K562 (cell line): ENCODE measurements around the gene SKIDA1. TPM values are rescaled to one million over a fixed set of nuclear protein-coding genes. Genes with fewer than 3 reads are reported as not detected.
A peak's percentile ranks its signal among the peaks of the same experiment; 100 is the strongest.

Source experiments
- ATAC-seq: fragments of 200-7000 bp; cut with Tn5 transposase; 3 replicates; pipeline ENCODE4 v1.9.1; 2020; ENCODE audit warnings: moderate library complexity
- BruUV-seq: library from RNA; stranded (reverse); fragments of 400-500 nt; replicated peaks from 2 replicates; lab custom pipeline; 2021; lab: Mats Ljungman, UMichigan
- CTCF ChIA-PET: fragments of 300-600 bp; formaldehyde crosslinking; extraction: SDS; loops from one replicate; lab custom pipeline; 2021; ENCODE audit warnings: low intra/inter-chr PET ratio; lab: Yijun Ruan, JAX
- POLR2A ChIA-PET: fragments of 300-600, 350-650 bp; sonication (Branson Sonifier 250); formaldehyde crosslinking; extraction: SDS; loops from one replicate; lab custom pipeline; 2021; ENCODE audit warnings: antibody characterized with exemption, inconsistent platforms; lab: Yijun Ruan, JAX
- DNase-seq, 4 experiments: peaks; one replicate each; pipeline versions ENCODE4 v3.0.0 to v3.0.0-alpha.2; 2011 to 2018; ENCODE audit warnings: low spot score in 3 of 4, mixed read lengths in 3 of 4; ENCODE audit errors: extremely low read depth in 1 of 4
- FAIRE-seq: peaks from 2 replicates; lab custom pipeline; 2011; peaks lifted over from hg19 to GRCh38; lab: Jason Lieb, UNC
- H2AFZ ChIP-seq: 2 replicates; pipeline ENCODE4 v1.6.0; 2011; ENCODE audit warnings: low read depth, low read length, control low read depth, inconsistent platforms
- H3K27ac ChIP-seq: fragments of 200-600 bp; 3 replicates; pipeline ENCODE4 v1.8.0; 2011; ENCODE audit warnings: low read depth, mild to moderate bottlenecking, control low read depth, inconsistent platforms, low read length, moderate library complexity, mixed read lengths; ENCODE audit errors: extremely low read depth
- H3K27me3 ChIP-seq, 2 experiments: fragments of 300-600 bp in 1 of 2; 2 replicates in 1 of 2; 3 replicates in 1 of 2; pipeline versions ENCODE4 v1.6.0 to v1.8.0; 2011; ENCODE audit warnings: inconsistent platforms in 2 of 2, low read length in 2 of 2, mild to moderate bottlenecking in 1 of 2, mixed read lengths in 1 of 2, moderate library complexity in 1 of 2; ENCODE audit not compliant: control insufficient read depth in 2 of 2, insufficient read depth in 2 of 2
- H3K36me3 ChIP-seq: fragments of 300-600 bp; 3 replicates; pipeline ENCODE4 v1.8.0; 2011; ENCODE audit warnings: mild to moderate bottlenecking, low read length, inconsistent platforms; ENCODE audit not compliant: control insufficient read depth, insufficient read depth
- H3K4me1 ChIP-seq, 2 experiments: fragments of 200-600 bp in 1 of 2; replicated peaks in 1 of 2; 2 replicates in 1 of 2; 3 replicates in 1 of 2; pipeline versions ENCODE4 v1.5.1 to v1.8.0; 2011; ENCODE audit warnings: inconsistent platforms in 2 of 2, low read length in 2 of 2, mild to moderate bottlenecking in 1 of 2, mixed read lengths in 1 of 2, moderate library complexity in 1 of 2; ENCODE audit not compliant: control insufficient read depth in 2 of 2, insufficient read depth in 2 of 2
- H3K4me2 ChIP-seq: 2 replicates; pipeline ENCODE4 v1.6.1; 2011; ENCODE audit warnings: low read length, control low read depth, inconsistent platforms, mixed read lengths; ENCODE audit not compliant: insufficient read depth
- H3K4me3 ChIP-seq: fragments of 200-600 bp; sonication (generic), shearing (Covaris generic); 2 replicates; pipeline ENCODE4 v1.5.1; 2016; ENCODE audit warnings: control low read depth, inconsistent platforms
- H3K79me2 ChIP-seq: fragments of 200-600 bp; 3 replicates; pipeline ENCODE4 v1.8.0; 2011; ENCODE audit warnings: low read length, inconsistent platforms; ENCODE audit not compliant: control insufficient read depth, insufficient read depth
- H3K9ac ChIP-seq, 2 experiments: 2 replicates each; pipeline versions ENCODE4 v1.6.0 to v1.6.1; 2011; ENCODE audit warnings: low read depth in 2 of 2, low read length in 2 of 2, control low read depth in 1 of 2, inconsistent platforms in 1 of 2, mild to moderate bottlenecking in 1 of 2, mixed read lengths in 1 of 2; ENCODE audit not compliant: insufficient read depth in 1 of 2
- H3K9me1 ChIP-seq: one replicate; pipeline ENCODE4 v1.6.0; 2011; ENCODE audit warnings: inconsistent platforms, mild to moderate bottlenecking, low read length, moderate library complexity; ENCODE audit not compliant: control insufficient read depth, insufficient read depth
- H3K9me3 ChIP-seq: replicated peaks from 2 replicates; pipeline ENCODE4 v1.5.1; 2011; ENCODE audit warnings: low read depth, low read length, inconsistent platforms; ENCODE audit not compliant: control insufficient read depth, insufficient read depth
- H4K20me1 ChIP-seq: replicated peaks from 2 replicates; pipeline ENCODE4 v1.6.1; 2011; ENCODE audit warnings: low read length, inconsistent platforms, mixed read lengths; ENCODE audit not compliant: control insufficient read depth, insufficient read depth
- CHD4 ChIP-seq: fragments of 200-600 bp; sonication (generic); IDR thresholded peaks from 3 replicates; pipeline ENCODE4 v1.6.1; 2012; ENCODE audit warnings: low read depth, mild to moderate bottlenecking, mixed read lengths, low read length, inconsistent platforms; ENCODE audit not compliant: insufficient read depth, insufficient replicate concordance, poor library complexity, severe bottlenecking
- CREM ChIP-seq: IDR thresholded peaks from 2 replicates; pipeline ENCODE4 v1.6.1; 2014; ENCODE audit warnings: antibody characterized with exemption, low read depth
- HDAC2 ChIP-seq: fragments of 450-650 bp; IDR thresholded peaks from 2 replicates; pipeline ENCODE4 v1.6.1; 2016; ENCODE audit warnings: mild to moderate bottlenecking
- KDM1A ChIP-seq, 2 experiments: fragments of 450-650 bp; IDR thresholded peaks; 2 replicates each; pipeline ENCODE4 v1.6.1; 2016; ENCODE audit warnings: mild to moderate bottlenecking in 2 of 2
- RAD21 ChIP-seq, 2 experiments: fragments of 250-450 bp in 1 of 2; fragments of 450-650 bp in 1 of 2; sonication (Bioruptor Pico) in 1 of 2; formaldehyde crosslinking in 1 of 2; IDR thresholded peaks in 1 of 2; conservative IDR thresholded peaks in 1 of 2; 2 replicates each; pipeline versions ENCODE4 v1.4.0 to v1.8.0; 2020 to 2022; ENCODE audit warnings: mild to moderate bottlenecking in 2 of 2, moderate library complexity in 1 of 2
- SETDB1 ChIP-seq: IDR thresholded peaks from one replicate; pipeline ENCODE4 v1.6.1; 2012; ENCODE audit warnings: low read length, control low read depth, inconsistent platforms
- ZNF431 ChIP-seq: sonication (generic); formaldehyde crosslinking; IDR thresholded peaks from 2 replicates; pipeline ENCODE4 v1.8.0; 2022; ENCODE audit warnings: mild to moderate bottlenecking, missing genetic modification reagents
- WGBS: fragments of 100-300 bp; shearing (Covaris generic); methylation state at CpG from one replicate; pipeline ENCODE4 v1.1.6; 2016; ENCODE audit warnings: low coverage, mixed read lengths; ENCODE audit not compliant: insufficient coverage; ENCODE audit errors: missing lambda C conversion rate; 5-methylcytosine and 5-hydroxymethylcytosine counted together
- in situ Hi-C: fragments of 300-500 bp; cut with MboI; formaldehyde crosslinking; loops from 4 replicates; pipeline ENCODE4 v1.15.0; 2018; ENCODE audit warnings: inconsistent platforms, mixed read lengths
- intact Hi-C: fragments of 100-400 bp; cut with micrococcal nuclease; formaldehyde crosslinking; loops from 2 replicates; pipeline ENCODE4 v1.14.2; 2022
- polyA plus RNA-seq, 8 experiments: library from polyadenylated mRNA; depleted of rRNA in 4 of 8; stranded (reverse) in 5 of 8; unstranded in 3 of 8; fragments of >200 nt; fragmentation: Nextera tagmentation in 2 of 8; fragmentation: Illumina TruSeq in 1 of 8; extraction: Ambion mirVana in 2 of 8; extraction: Trizol in 1 of 8; gene quantifications; 2 replicates each; pipeline versions ENCODE4 v1.2.1 to v1.2.3, GENCODE V29; 2011 to 2014; ENCODE audit warnings: inconsistent platforms in 1 of 8, missing spikeins in 1 of 8
- total RNA-seq, 7 experiments: library from RNA; depleted of rRNA in 6 of 7; stranded (reverse); fragments of >200 nt in 6 of 7; fragmentation: Illumina TruSeq in 2 of 7; extraction: Trizol in 2 of 7; gene quantifications; 2 replicates each; pipeline versions ENCODE4 v1.2.1 to v1.2.3, GENCODE V29; 2011 to 2021; ENCODE audit warnings: low replicate concordance in 1 of 7
- TF ChIP-seq, protein P1 (sequence below): fragments of 200-400 bp; formaldehyde crosslinking; IDR thresholded peaks from 2 replicates; pipeline ENCODE4 v1.6.1; 2017; ENCODE audit warnings: mild to moderate bottlenecking, low read depth, low read length, moderate library complexity
- TF ChIP-seq, protein P2 (sequence below), 3 experiments: IDR thresholded peaks in 2 of 3; conservative IDR thresholded peaks in 1 of 3; 2 replicates each; pipeline ENCODE4 v1.5.1; 2011 to 2012; ENCODE audit warnings: low read length in 3 of 3, mild to moderate bottlenecking in 3 of 3, control low read depth in 2 of 3, improper control_type of control experiment in 1 of 3, inconsistent platforms in 1 of 3, low read depth in 1 of 3, mixed read lengths in 1 of 3, moderate library complexity in 1 of 3; ENCODE audit not compliant: insufficient read depth in 2 of 3
- TF ChIP-seq, protein P3 (sequence below): sonication (generic); formaldehyde crosslinking; IDR thresholded peaks from 2 replicates; pipeline ENCODE4 v1.8.0; 2022; ENCODE audit warnings: missing genetic modification reagents, mild to moderate bottlenecking, borderline replicate concordance

The SKIDA1 gene
- total and polyA plus RNA-seq, 9 of the 15 experiments (the other 6 are each of a cell fraction or from before 2014, with no cell fraction given) = 0.05 to 1.1 (median 0.42) TPM

DNA sequence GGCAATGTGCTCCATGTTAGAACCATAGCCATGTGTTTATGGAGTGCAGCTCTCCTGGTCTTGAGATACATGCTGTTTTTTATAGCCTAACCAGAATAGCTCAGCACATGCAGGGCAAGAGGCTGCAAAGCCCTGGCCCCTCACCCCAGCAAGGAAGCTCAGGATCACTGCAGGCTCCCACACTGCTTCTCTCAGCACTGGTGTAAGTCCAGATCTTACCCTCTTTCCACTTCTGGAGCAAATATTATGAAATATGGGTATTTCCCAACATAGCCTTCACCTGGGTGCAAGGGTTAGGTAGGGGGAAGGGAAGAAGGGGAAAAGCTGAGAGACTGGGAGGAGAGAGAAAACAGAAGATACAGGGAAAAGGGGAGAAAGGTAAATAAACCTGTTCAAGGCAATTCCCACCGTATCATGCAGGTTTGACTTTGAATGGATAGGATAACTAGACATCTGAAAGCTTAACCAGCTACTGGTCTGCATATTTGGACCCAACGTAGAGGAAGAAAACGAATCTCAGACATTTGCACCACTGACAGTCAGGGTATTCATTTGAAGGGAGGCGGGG, 19.7 kb downstream of the SKIDA1 start:
- no peak overlapping the region for H3K27ac ChIP-seq
- ChIA-PET POLR2A (interaction anchor here (0.6 to 0.7 kb wide), 2 partner anchors 8 kb away, joined by 3 read pairs; no protein-coding TSS in a partner anchor), CTCF (no interaction called here)
- ATAC-seq = peak; percentile 48
- H2AFZ ChIP-seq = peak overlapping the region; percentile 35
- H3K9me1 ChIP-seq = no peaks in the 10 kb centered on the region
- no peak for FAIRE-seq
- TF ChIP-seq CREM (no peak), ZNF431 (CRISPR knock-in tag) (no peak), CHD4 (no peak), HDAC2 (no peak), SETDB1 (no peak), RAD21 (CRISPR knock-in tag; conservative IDR thresholded peaks at IDR 0.05 in 1 of 2, IDR thresholded peaks at IDR 0.05 in 1 of 2) (no peak), KDM1A (IDR thresholded peaks at IDR 0.05) (no peak)
- TF ChIP-seq, protein P1, sequence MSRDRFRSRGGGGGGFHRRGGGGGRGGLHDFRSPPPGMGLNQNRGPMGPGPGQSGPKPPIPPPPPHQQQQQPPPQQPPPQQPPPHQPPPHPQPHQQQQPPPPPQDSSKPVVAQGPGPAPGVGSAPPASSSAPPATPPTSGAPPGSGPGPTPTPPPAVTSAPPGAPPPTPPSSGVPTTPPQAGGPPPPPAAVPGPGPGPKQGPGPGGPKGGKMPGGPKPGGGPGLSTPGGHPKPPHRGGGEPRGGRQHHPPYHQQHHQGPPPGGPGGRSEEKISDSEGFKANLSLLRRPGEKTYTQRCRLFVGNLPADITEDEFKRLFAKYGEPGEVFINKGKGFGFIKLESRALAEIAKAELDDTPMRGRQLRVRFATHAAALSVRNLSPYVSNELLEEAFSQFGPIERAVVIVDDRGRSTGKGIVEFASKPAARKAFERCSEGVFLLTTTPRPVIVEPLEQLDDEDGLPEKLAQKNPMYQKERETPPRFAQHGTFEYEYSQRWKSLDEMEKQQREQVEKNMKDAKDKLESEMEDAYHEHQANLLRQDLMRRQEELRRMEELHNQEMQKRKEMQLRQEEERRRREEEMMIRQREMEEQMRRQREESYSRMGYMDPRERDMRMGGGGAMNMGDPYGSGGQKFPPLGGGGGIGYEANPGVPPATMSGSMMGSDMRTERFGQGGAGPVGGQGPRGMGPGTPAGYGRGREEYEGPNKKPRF = no peak
- TF ChIP-seq, protein P2, sequence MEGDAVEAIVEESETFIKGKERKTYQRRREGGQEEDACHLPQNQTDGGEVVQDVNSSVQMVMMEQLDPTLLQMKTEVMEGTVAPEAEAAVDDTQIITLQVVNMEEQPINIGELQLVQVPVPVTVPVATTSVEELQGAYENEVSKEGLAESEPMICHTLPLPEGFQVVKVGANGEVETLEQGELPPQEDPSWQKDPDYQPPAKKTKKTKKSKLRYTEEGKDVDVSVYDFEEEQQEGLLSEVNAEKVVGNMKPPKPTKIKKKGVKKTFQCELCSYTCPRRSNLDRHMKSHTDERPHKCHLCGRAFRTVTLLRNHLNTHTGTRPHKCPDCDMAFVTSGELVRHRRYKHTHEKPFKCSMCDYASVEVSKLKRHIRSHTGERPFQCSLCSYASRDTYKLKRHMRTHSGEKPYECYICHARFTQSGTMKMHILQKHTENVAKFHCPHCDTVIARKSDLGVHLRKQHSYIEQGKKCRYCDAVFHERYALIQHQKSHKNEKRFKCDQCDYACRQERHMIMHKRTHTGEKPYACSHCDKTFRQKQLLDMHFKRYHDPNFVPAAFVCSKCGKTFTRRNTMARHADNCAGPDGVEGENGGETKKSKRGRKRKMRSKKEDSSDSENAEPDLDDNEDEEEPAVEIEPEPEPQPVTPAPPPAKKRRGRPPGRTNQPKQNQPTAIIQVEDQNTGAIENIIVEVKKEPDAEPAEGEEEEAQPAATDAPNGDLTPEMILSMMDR (IDR thresholded peaks at IDR 0.05 in 2 of 3, conservative IDR thresholded peaks at IDR 0.05 in 1 of 3; ENCODE audit: insufficient read depth in 2 of 3, low read depth in 1 of 3, low read length in 3 of 3) = no peak
- TF ChIP-seq, protein P3, sequence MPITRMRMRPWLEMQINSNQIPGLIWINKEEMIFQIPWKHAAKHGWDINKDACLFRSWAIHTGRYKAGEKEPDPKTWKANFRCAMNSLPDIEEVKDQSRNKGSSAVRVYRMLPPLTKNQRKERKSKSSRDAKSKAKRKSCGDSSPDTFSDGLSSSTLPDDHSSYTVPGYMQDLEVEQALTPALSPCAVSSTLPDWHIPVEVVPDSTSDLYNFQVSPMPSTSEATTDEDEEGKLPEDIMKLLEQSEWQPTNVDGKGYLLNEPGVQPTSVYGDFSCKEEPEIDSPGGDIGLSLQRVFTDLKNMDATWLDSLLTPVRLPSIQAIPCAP = no peak
- no peak overlapping the region for H3K9ac ChIP-seq
- 41% methylated on average over 4 of the region's 4 CpGs for WGBS
- no peak overlapping the region for H3K4me3 ChIP-seq
- no peaks in the 10 kb centered on the region for H3K27me3 ChIP-seq
- BruUV-seq = no TSS peak
- in situ Hi-C loops (loop anchor here (5.0 kb wide), 1 partner anchor 232 kb away; no protein-coding TSS in a partner anchor), intact Hi-C loops (no loop called here)
- no peaks in the 10 kb centered on the region for H3K9me3 ChIP-seq
- H3K36me3 ChIP-seq = no peaks in the 10 kb centered on the region
- peaks cover 4 to 5% of the 10 kb centered on the region in 2 experiments; a peak in 3 of 5 replicates for H3K4me1 ChIP-seq
- DNase-seq = no peak
- H3K79me2 ChIP-seq = no peaks in the 10 kb centered on the region
- H3K4me2 ChIP-seq = no peak overlapping the region
- H4K20me1 ChIP-seq = no peaks in the 10 kb centered on the region
